BE2C (cell line): Measurements from ENCODE around the gene CALML5.

ENCODE experiments used
- DNase-seq: peaks from one replicate; pipeline ENCODE4 v3.0.0-alpha.2; 2020
- H3K27me3 ChIP-seq: fragments of 250-450 bp; sonication (Bioruptor Pico); 2 replicates; pipeline ENCODE4 v1.5.1; 2020; ENCODE audit warnings: mild to moderate bottlenecking
- H3K36me3 ChIP-seq: fragments of 250-450 bp; sonication (Bioruptor Pico); 2 replicates; pipeline ENCODE4 v1.5.1; 2020; ENCODE audit warnings: mild to moderate bottlenecking
- H3K4me1 ChIP-seq: fragments of 250-450 bp; sonication (Bioruptor Pico); 2 replicates; pipeline ENCODE4 v1.5.1; 2020
- H3K4me3 ChIP-seq: 2 replicates; pipeline ENCODE4 v1.5.1; 2011; ENCODE audit warnings: low read depth, low read length
- H3K9me3 ChIP-seq: fragments of 250-450 bp; sonication (Bioruptor Pico); 2 replicates; pipeline ENCODE4 v1.5.1; 2020
- CTCF ChIP-seq: IDR thresholded peaks from 2 replicates; pipeline ENCODE4 v1.5.1; 2012; ENCODE audit warnings: mild to moderate bottlenecking, low read depth, low read length

The CALML5 gene

GRCh38 chr10:5534880-5535856 is 35.8 kb upstream of the CALML5 start:
- DNase-seq = no peak
- no peak for TF ChIP-seq CTCF

GRCh38 chr10:5534051-5534821 is 34.9 kb upstream of the CALML5 start:
- TF ChIP-seq CTCF = no peak

More at GRCh38 chr10:5534880-5535856, 35.8 kb upstream of the CALML5 start:
- no peaks in the 10 kb centered on the region for H3K27me3 ChIP-seq
- no peak overlapping the region for H3K4me3 ChIP-seq
- H3K9me3 ChIP-seq = no peaks in the 10 kb centered on the region
- no peaks in the 10 kb centered on the region for H3K36me3 ChIP-seq
- H3K4me1 ChIP-seq = no peaks in the 10 kb centered on the region

GRCh38 chr10:5533098-5533731 is 33.8 kb upstream of the CALML5 start:
- Histone ChIP-seq H3K4me1 (no peaks in the 10 kb centered on the region), H3K9me3 (no peaks in the 10 kb centered on the region), H3K27me3 (no peaks in the 10 kb centered on the region), H3K36me3 (no peaks in the 10 kb centered on the region), H3K4me3 (no peak overlapping the region)
- DNase-seq = no peak
- TF ChIP-seq CTCF = no peak

More at GRCh38 chr10:5534051-5534821, 34.9 kb upstream of the CALML5 start:
- Histone ChIP-seq H3K4me1 (no peaks in the 10 kb centered on the region), H3K27me3 (no peaks in the 10 kb centered on the region), H3K9me3 (no peaks in the 10 kb centered on the region), H3K36me3 (no peaks in the 10 kb centered on the region), H3K4me3 (no peak overlapping the region)
- no peak for DNase-seq

GRCh38 chr10:5532618-5533097 is 33.3 kb upstream of the CALML5 start:
- H3K9me3 ChIP-seq = no peaks in the 10 kb centered on the region
- no peak for TF ChIP-seq CTCF
- H3K4me3 ChIP-seq = no peak overlapping the region
- no peak for DNase-seq
- no peaks in the 10 kb centered on the region for H3K4me1 ChIP-seq
- no peaks in the 10 kb centered on the region for H3K27me3 ChIP-seq
- H3K36me3 ChIP-seq = no peaks in the 10 kb centered on the region

- Histone ChIP-seq H3K4me3 (no peak overlapping the region), H3K27me3 (no peaks in the 10 kb centered on the region), H3K9me3 (no peaks in the 10 kb centered on the region), H3K4me1 (no peaks in the 10 kb centered on the region), H3K36me3 (no peaks in the 10 kb centered on the region)
- DNase-seq = no peak
- TF ChIP-seq CTCF = no peak
Observed at GRCh38 chr10:5532307-5532605, 32.9 kb upstream of the CALML5 start.
